ENCODE measurements around the gene INCA1. TPM values are rescaled to one million over a fixed set of nuclear protein-coding genes. Genes with fewer than 3 reads are reported as not detected.

The INCA1 gene
- total and polyA plus RNA-seq, 4 donors: 0.28 to 0.75 (median 0.55) TPM

- Histone ChIP-seq H3K27me3 (ENCODE audit: control insufficient read depth in 4 of 4, insufficient read depth in 4 of 4, low read length in 3 of 4) (no peaks in the 10 kb centered on the region), H3K36me3 (ENCODE audit: control insufficient read depth in 4 of 4, insufficient read depth in 3 of 4, low read depth in 1 of 4, low read length in 3 of 4) (peaks cover 0 to 7% (median 4%) of the 10 kb centered on the region in 4 donors), H3K9ac (ENCODE audit: low read depth in 1 of 2, low read length in 2 of 2) (no peak overlapping the region), H3K27ac (ENCODE audit: low read depth in 1 of 2, low read length in 2 of 2) (no peak overlapping the region), H3K9me3 (ENCODE audit: control insufficient read depth in 4 of 4, low read length in 3 of 4) (no peaks in the 10 kb centered on the region), H3K4me3 (ENCODE audit: low read depth in 1 of 3, low read length in 3 of 3) (no peak overlapping the region), H3K4me1 (ENCODE audit: control insufficient read depth in 4 of 4, insufficient read depth in 4 of 4, low read length in 3 of 4) (peaks cover 4 to 50% (median 37%) of the 10 kb centered on the region in 4 donors)
- TF ChIP-seq HNF4G (IDR thresholded peaks at IDR 0.05): no peak
- WGBS: 82% methylated on average over 18 of the region's 18 CpGs
- no peak for DNase-seq (ENCODE audit: low spot score)
These were observed 37.9 kb downstream of the INCA1 start for GRCh38 chr17:4959261-4959965.

DNA sequence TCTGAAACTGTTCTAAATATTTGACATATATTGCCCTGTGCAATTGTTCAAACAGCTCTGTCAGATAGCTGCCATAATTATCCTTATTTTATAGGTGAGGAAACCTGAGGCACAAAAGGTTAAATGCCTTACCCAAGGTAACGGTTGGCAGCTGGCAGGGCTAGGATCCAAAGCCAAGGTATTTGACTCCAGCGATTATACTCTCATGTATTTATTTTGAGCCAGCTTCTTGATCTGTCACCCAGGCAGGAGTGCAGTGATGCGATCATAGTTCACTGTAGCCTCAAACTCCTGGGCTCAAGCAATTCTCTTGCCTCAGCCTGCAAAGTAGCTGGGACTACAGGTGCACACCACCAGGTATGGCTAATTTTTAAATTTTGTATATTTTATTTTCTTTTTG is 39.2 kb downstream of the INCA1 start:
- no peaks in the 10 kb centered on the region for H3K9me3 ChIP-seq (ENCODE audit: control insufficient read depth in 4 of 4, low read length in 3 of 4)
- TF ChIP-seq EGR1 (IDR thresholded peaks at IDR 0.05; ENCODE audit: low read depth in 2 of 2) (no peak), YY1 (IDR thresholded peaks at IDR 0.05) (no peak), SP1 (IDR thresholded peaks at IDR 0.05) (peak; percentile 36), FOXA1 (IDR thresholded peaks at IDR 0.05) (no peak), ATF3 (IDR thresholded peaks at IDR 0.05) (no peak), FOXA2 (IDR thresholded peaks at IDR 0.05) (no peak), TAF1 (conservative IDR thresholded peaks at IDR 0.05) (no peak), GABPA (IDR thresholded peaks at IDR 0.05 in 1 of 2, conservative IDR thresholded peaks at IDR 0.05 in 1 of 2) (no peak), JUND (IDR thresholded peaks at IDR 0.05) (peak in 1 of 2 donors; percentile 21), REST (IDR thresholded peaks at IDR 0.05) (no peak), RXRA (IDR thresholded peaks at IDR 0.05) (peak; percentile 60 to 63), HNF4A (conservative IDR thresholded peaks at IDR 0.05) (peak; percentile 62 to 74), NR2F2 (IDR thresholded peaks at IDR 0.05) (no peak), RAD21 (IDR thresholded peaks at IDR 0.05) (peak in 1 of 2 donors; percentile 20), MAX (IDR thresholded peaks at IDR 0.05) (no peak)
- TF ChIP-seq, protein P1, sequence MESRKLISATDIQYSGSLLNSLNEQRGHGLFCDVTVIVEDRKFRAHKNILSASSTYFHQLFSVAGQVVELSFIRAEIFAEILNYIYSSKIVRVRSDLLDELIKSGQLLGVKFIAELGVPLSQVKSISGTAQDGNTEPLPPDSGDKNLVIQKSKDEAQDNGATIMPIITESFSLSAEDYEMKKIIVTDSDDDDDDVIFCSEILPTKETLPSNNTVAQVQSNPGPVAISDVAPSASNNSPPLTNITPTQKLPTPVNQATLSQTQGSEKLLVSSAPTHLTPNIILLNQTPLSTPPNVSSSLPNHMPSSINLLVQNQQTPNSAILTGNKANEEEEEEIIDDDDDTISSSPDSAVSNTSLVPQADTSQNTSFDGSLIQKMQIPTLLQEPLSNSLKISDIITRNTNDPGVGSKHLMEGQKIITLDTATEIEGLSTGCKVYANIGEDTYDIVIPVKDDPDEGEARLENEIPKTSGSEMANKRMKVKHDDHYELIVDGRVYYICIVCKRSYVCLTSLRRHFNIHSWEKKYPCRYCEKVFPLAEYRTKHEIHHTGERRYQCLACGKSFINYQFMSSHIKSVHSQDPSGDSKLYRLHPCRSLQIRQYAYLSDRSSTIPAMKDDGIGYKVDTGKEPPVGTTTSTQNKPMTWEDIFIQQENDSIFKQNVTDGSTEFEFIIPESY (IDR thresholded peaks at IDR 0.05): no peak
- TF ChIP-seq, protein P2, sequence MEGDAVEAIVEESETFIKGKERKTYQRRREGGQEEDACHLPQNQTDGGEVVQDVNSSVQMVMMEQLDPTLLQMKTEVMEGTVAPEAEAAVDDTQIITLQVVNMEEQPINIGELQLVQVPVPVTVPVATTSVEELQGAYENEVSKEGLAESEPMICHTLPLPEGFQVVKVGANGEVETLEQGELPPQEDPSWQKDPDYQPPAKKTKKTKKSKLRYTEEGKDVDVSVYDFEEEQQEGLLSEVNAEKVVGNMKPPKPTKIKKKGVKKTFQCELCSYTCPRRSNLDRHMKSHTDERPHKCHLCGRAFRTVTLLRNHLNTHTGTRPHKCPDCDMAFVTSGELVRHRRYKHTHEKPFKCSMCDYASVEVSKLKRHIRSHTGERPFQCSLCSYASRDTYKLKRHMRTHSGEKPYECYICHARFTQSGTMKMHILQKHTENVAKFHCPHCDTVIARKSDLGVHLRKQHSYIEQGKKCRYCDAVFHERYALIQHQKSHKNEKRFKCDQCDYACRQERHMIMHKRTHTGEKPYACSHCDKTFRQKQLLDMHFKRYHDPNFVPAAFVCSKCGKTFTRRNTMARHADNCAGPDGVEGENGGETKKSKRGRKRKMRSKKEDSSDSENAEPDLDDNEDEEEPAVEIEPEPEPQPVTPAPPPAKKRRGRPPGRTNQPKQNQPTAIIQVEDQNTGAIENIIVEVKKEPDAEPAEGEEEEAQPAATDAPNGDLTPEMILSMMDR (IDR thresholded peaks at IDR 0.05; ENCODE audit: low read depth, low read length, missing input control): no peak
- peaks cover 4 to 54% (median 38%) of the 10 kb centered on the region in 4 donors for H3K4me1 ChIP-seq (ENCODE audit: control insufficient read depth in 4 of 4, insufficient read depth in 4 of 4, low read length in 3 of 4)
- H3K4me3 ChIP-seq (ENCODE audit: low read depth in 1 of 3, low read length in 3 of 3): no peak overlapping the region
- H3K36me3 ChIP-seq (ENCODE audit: control insufficient read depth in 4 of 4, insufficient read depth in 3 of 4, low read depth in 1 of 4, low read length in 3 of 4): peaks cover 0 to 7% (median 4%) of the 10 kb centered on the region in 4 donors
- H3K27me3 ChIP-seq (ENCODE audit: control insufficient read depth in 4 of 4, insufficient read depth in 4 of 4, low read length in 3 of 4): no peaks in the 10 kb centered on the region
- H3K27ac ChIP-seq (ENCODE audit: low read depth in 1 of 2, low read length in 2 of 2): peak overlapping the region; percentile 32 to 34
- no peak overlapping the region for H3K9ac ChIP-seq (ENCODE audit: low read depth in 1 of 2, low read length in 2 of 2)
- DNase-seq (ENCODE audit: low spot score): no peak
- 32% methylated on average over 3 of the region's 3 CpGs for WGBS
